Uterus (tissue), 2 donors: ENCODE results near the gene CCT3.

Experiments
- POLR2A ChIP-seq, 2 donors: fragments of 450-650 bp; IDR thresholded peaks; one replicate each; pipeline ENCODE4 v1.6.1; 2016; ENCODE audit warnings: antibody characterized with exemption in 2 of 2, mild to moderate bottlenecking in 1 of 2, moderate library complexity in 1 of 2
- TF ChIP-seq, protein P1 (sequence below), 4 experiments: fragments of 200-600 bp in 2 of 4; fragments of 450-650 bp in 2 of 4; sonication (generic) in 2 of 4; IDR thresholded peaks; one replicate each; pipeline ENCODE4 v1.5.1; 2016 to 2019; ENCODE audit warnings: antibody characterized with exemption in 4 of 4, mild to moderate bottlenecking in 2 of 4, moderate library complexity in 1 of 4

DNA sequence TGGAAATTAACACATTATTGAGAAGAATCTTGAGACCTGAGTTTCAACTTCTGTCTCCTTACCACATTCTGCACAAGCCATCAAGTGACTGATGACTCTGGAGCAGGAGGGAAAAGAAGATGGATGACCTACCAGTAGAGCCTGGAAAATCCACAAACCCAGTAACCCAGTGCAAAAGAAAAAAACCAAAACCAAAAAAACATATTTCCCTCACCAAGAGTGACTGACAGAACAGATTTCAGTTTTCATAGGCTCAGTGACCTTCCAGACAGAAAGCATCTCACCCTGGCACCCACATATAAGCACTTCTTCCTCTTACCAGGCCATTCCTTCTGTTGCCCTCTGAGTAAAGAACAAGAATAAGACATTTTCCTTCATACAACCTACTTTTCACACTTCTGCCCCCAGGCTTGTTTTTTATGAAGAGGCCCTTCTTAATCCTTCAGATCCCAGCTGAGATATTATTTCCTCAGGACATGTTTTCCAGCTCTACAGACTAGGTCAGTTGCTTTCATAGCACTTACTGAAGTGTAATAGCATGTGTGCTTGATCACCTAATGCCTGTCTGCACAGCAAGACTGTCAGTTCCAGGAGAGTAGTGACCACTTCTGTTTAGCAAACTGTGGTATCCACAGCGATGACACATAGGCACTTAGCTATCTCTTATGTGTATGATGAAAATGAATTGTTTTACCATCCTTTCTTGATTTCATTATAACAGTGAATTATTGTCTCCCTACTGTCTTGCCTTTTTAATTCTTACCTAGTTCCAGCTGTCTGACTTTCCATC is 4.3 kb upstream of the CCT3 start:
- TF ChIP-seq POLR2A (IDR thresholded peaks at IDR 0.05): no peak
- TF ChIP-seq, protein P1, sequence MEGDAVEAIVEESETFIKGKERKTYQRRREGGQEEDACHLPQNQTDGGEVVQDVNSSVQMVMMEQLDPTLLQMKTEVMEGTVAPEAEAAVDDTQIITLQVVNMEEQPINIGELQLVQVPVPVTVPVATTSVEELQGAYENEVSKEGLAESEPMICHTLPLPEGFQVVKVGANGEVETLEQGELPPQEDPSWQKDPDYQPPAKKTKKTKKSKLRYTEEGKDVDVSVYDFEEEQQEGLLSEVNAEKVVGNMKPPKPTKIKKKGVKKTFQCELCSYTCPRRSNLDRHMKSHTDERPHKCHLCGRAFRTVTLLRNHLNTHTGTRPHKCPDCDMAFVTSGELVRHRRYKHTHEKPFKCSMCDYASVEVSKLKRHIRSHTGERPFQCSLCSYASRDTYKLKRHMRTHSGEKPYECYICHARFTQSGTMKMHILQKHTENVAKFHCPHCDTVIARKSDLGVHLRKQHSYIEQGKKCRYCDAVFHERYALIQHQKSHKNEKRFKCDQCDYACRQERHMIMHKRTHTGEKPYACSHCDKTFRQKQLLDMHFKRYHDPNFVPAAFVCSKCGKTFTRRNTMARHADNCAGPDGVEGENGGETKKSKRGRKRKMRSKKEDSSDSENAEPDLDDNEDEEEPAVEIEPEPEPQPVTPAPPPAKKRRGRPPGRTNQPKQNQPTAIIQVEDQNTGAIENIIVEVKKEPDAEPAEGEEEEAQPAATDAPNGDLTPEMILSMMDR (IDR thresholded peaks at IDR 0.05): no peak
